Forelimb muscle (tissue), 1 donor: ENCODE results near the gene FBH1. TPM values are rescaled to one million over a fixed set of nuclear protein-coding genes. Genes with fewer than 3 reads are reported as not detected.
"Not testable (repeated sequence)": the region's sequence is repeated elsewhere in the genome, so short reads cannot be mapped to it uniquely, and the experiment has no call there.

Source experiments
- DNase-seq: peaks from one replicate; pipeline ENCODE4 v3.0.0-alpha.2; 2013; ENCODE audit warnings: low read depth
- polyA plus RNA-seq: library from polyadenylated mRNA; unstranded; fragments of 120-200 nt; gene quantifications from one replicate; pipeline ENCODE4 v1.2.1, GENCODE V29; 2013; ENCODE audit not compliant: insufficient read length

The FBH1 gene
- polyA plus RNA-seq: 48.0 TPM

- peak; percentile 96 for DNase-seq
These were observed at the start of gene FBH1, which contains the start of gene ANKRD16 for GRCh38 chr10:5889624-5890451. Gene FBH1, plus strand, starts transcription at chr10:5890243. Its CDS starts 103 bp downstream, at chr10:5890346. Gene ANKRD16, minus strand, starts transcription at chr10:5889893. Its CDS starts 539 bp downstream, at chr10:5889354.

GRCh38 chr10:5840314-5841307 is 49.4 kb upstream of the FBH1 start:
- DNase-seq: no peak

- DNase-seq: no peak
These were observed 48.1 kb upstream of the FBH1 start for GRCh38 chr10:5841965-5842364.

GRCh38 chr10:5843686-5844344 is 46.2 kb upstream of the FBH1 start:
- DNase-seq: no peak

GRCh38 chr10:5844345-5845055 is 45.5 kb upstream of the FBH1 start:
- DNase-seq: no peak

GRCh38 chr10:5846667-5847066 is 43.4 kb upstream of the FBH1 start:
- not testable (repeated sequence) for DNase-seq

- DNase-seq: no peak
These were observed 35.9 kb upstream of the FBH1 start for GRCh38 chr10:5854131-5854475.

- no peak for DNase-seq
These were observed 33.9 kb upstream of the FBH1 start for GRCh38 chr10:5855979-5856700.

- no peak for DNase-seq
These were observed 33.4 kb upstream of the FBH1 start for GRCh38 chr10:5856701-5857004.

- DNase-seq: no peak
These were observed 31.2 kb upstream of the FBH1 start for GRCh38 chr10:5858811-5859210.

- DNase-seq: no peak
These were observed 30.0 kb upstream of the FBH1 start for GRCh38 chr10:5860066-5860465.

- no peak for DNase-seq
These were observed 27.6 kb upstream of the FBH1 start for GRCh38 chr10:5862360-5862961.

GRCh38 chr10:5862981-5863685 is 26.9 kb upstream of the FBH1 start:
- DNase-seq: not testable (repeated sequence)

GRCh38 chr10:5866451-5867081 is 23.5 kb upstream of the FBH1 start:
- DNase-seq: not testable (repeated sequence)

- DNase-seq: not testable (repeated sequence)
These were observed 22.9 kb upstream of the FBH1 start for GRCh38 chr10:5867091-5867615.

GRCh38 chr10:5868383-5868782 is 21.7 kb upstream of the FBH1 start:
- DNase-seq: not testable (repeated sequence)

- no peak for DNase-seq
These were observed 20.9 kb upstream of the FBH1 start for GRCh38 chr10:5869156-5869555.

- no peak for DNase-seq
These were observed 18.4 kb upstream of the FBH1 start for GRCh38 chr10:5871596-5871995.

GRCh38 chr10:5873515-5873995 is 16.5 kb upstream of the FBH1 start:
- DNase-seq: peak; percentile 78
